ENCODE results near the gene FBXL5. TPM values are rescaled to one million over a fixed set of nuclear protein-coding genes. Genes with fewer than 3 reads are reported as not detected.

FBXL5 gene
- total and polyA plus RNA-seq, 3 donors from 2014 or later, result 149 to 162 (median 153) TPM

DNA sequence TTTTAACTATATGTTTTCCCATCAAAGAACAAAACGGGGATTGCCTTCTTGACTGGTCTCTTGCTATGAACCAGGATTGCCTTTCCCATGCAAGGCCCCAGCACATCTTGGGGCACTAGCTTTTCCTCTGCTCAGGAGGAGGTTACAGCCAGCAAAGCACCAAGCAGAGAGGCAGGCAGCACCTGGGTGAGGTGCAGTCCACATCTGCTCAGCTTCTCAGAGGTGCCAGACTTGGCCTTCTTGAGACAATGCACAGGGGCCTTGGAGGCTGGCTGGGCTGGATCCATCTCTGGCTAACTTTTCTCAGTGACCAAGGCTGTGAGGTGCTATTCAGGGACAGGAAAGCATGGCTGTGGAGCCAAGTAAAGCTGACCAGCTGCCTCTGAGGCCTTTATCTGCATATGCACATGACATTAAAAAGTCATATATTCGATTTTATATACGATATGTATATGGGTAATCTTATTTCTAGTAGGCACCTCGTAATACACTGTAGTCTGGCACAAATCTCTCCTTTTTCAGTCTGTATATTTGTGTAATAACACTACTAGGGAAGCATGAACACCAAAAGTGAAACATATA is 98.6 kb downstream of the FBXL5 start:
- Histone ChIP-seq H3K4me1 (no peaks in the 10 kb centered on the region), H3K9me3 (no peaks in the 10 kb centered on the region), H3K27me3 (no peaks in the 10 kb centered on the region), H3K36me3 (ENCODE audit: low read depth, missing control alignments) (no peaks in the 10 kb centered on the region), H3K4me3 (no peak overlapping the region), H3K27ac (no peak overlapping the region)
- 92 to 96% methylated on average over 4 of the region's 4 CpGs for WGBS, 2 donors
- TF ChIP-seq POLR2A (IDR thresholded peaks at IDR 0.05), result no peak
- TF ChIP-seq, protein P1, sequence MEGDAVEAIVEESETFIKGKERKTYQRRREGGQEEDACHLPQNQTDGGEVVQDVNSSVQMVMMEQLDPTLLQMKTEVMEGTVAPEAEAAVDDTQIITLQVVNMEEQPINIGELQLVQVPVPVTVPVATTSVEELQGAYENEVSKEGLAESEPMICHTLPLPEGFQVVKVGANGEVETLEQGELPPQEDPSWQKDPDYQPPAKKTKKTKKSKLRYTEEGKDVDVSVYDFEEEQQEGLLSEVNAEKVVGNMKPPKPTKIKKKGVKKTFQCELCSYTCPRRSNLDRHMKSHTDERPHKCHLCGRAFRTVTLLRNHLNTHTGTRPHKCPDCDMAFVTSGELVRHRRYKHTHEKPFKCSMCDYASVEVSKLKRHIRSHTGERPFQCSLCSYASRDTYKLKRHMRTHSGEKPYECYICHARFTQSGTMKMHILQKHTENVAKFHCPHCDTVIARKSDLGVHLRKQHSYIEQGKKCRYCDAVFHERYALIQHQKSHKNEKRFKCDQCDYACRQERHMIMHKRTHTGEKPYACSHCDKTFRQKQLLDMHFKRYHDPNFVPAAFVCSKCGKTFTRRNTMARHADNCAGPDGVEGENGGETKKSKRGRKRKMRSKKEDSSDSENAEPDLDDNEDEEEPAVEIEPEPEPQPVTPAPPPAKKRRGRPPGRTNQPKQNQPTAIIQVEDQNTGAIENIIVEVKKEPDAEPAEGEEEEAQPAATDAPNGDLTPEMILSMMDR (IDR thresholded peaks at IDR 0.05), result no peak
- intact Hi-C loops (cut with DNase I; ENCODE audit: low total_unique reads), result no loop called here
- no peak for DNase-seq

Other genes with a start within 250 kb of the FBXL5 start
- 1 to 10 TPM; 5.1 to 8.1 TPM for gene C1QTNF7, start 227.3 kb downstream of the FBXL5 start, total RNA-seq
- gene C1QTNF7, start 227.3 kb downstream of the FBXL5 start, polyA plus RNA-seq (ENCODE audit: insufficient read depth, low read depth, low replicate concordance), result 1.7 TPM
- gene CC2D2A, start 185.5 kb downstream of the FBXL5 start, total RNA-seq, result 10 to 100 TPM; 21.9 to 23.7 TPM
- gene CC2D2A, start 185.5 kb downstream of the FBXL5 start, polyA plus RNA-seq (ENCODE audit: insufficient read depth, low read depth, low replicate concordance), result 16.9 TPM
- 10 to 100 TPM; 41.8 to 48.9 TPM for gene FAM200B, start 26.5 kb upstream of the FBXL5 start, total RNA-seq
- 75.2 TPM for gene FAM200B, start 26.5 kb upstream of the FBXL5 start, polyA plus RNA-seq (ENCODE audit: insufficient read depth, low read depth, low replicate concordance)
- 1 to 10 TPM; 1.1 to 1.6 TPM for gene BST1, start 47.7 kb upstream of the FBXL5 start, total RNA-seq
- gene BST1, start 47.7 kb upstream of the FBXL5 start, polyA plus RNA-seq (ENCODE audit: insufficient read depth, low read depth, low replicate concordance), result 6.9 TPM
- 1 to 10 TPM in 1 of 2 donors, under 1 TPM in 1; 0.68 to 1.0 TPM for gene CD38, start 123.0 kb upstream of the FBXL5 start, total RNA-seq
- 2.2 TPM for gene CD38, start 123.0 kb upstream of the FBXL5 start, polyA plus RNA-seq (ENCODE audit: insufficient read depth, low read depth, low replicate concordance)